Stimulated activated CD4-positive, alpha-beta T cell treated with anti-CD3 and anti-CD28 coated beads, Interleukin-2, amount 100 ng/mL, for 4 hours (primary cell): ENCODE data around the gene EIF4H.
"Not testable (repeated sequence)": the region's sequence is repeated elsewhere in the genome, so short reads cannot be mapped to it uniquely, and the experiment has no call there.

Experiments
- DNase-seq: peaks from one replicate; pipeline ENCODE4 v3.0.0-alpha.2; 2020; ENCODE audit warnings: low read depth

Gene EIF4H

GRCh38 chr7:74173866-74174605 lies at the start of gene EIF4H:
TSS of gene EIF4H (plus strand) at chr7:74174356. CDS start at chr7:74174384, 28 bp downstream.
- peak; percentile 88 for DNase-seq

GRCh38 chr7:74126220-74126880 lies 47.8 kb upstream of the EIF4H start:
- no peak for DNase-seq

GRCh38 chr7:74129887-74130286 lies 44.3 kb upstream of the EIF4H start:
- no peak for DNase-seq

GRCh38 chr7:74130518-74130917 lies 43.6 kb upstream of the EIF4H start:
- no peak for DNase-seq

- DNase-seq = peak; percentile 18
These were observed 40.0 kb upstream of the EIF4H start for GRCh38 chr7:74134117-74134620.

GRCh38 chr7:74138334-74138867 lies 35.8 kb upstream of the EIF4H start:
- DNase-seq = no peak

GRCh38 chr7:74138945-74139843 lies 35.0 kb upstream of the EIF4H start:
- no peak for DNase-seq

- no peak for DNase-seq
These were observed 32.5 kb upstream of the EIF4H start for GRCh38 chr7:74141705-74142104.

- no peak for DNase-seq
These were observed 30.8 kb upstream of the EIF4H start for GRCh38 chr7:74143383-74143782.

- no peak for DNase-seq
These were observed 25.7 kb upstream of the EIF4H start for GRCh38 chr7:74148491-74148890.

GRCh38 chr7:74149071-74149470 lies 25.1 kb upstream of the EIF4H start:
- DNase-seq = no peak

- DNase-seq = no peak
These were observed 24.6 kb upstream of the EIF4H start for GRCh38 chr7:74149603-74150002.

- DNase-seq = no peak
These were observed 20.4 kb upstream of the EIF4H start for GRCh38 chr7:74153736-74154135.

GRCh38 chr7:74155810-74156395 lies 18.3 kb upstream of the EIF4H start:
- no peak for DNase-seq

- DNase-seq = no peak
These were observed 16.6 kb upstream of the EIF4H start for GRCh38 chr7:74157605-74158004.

- DNase-seq = no peak
These were observed 9.1 kb upstream of the EIF4H start for GRCh38 chr7:74164985-74165456.

GRCh38 chr7:74165867-74166593 lies 8.1 kb upstream of the EIF4H start:
- DNase-seq = no peak

GRCh38 chr7:74167324-74167723 lies 6.8 kb upstream of the EIF4H start:
- DNase-seq = not testable (repeated sequence)

GRCh38 chr7:74173074-74173473 lies 1.1 kb upstream of the EIF4H start:
- no peak for DNase-seq

- no peak for DNase-seq
These were observed 678 bp upstream of the EIF4H start for GRCh38 chr7:74173491-74173865.

- peak; percentile 6 for DNase-seq
These were observed 488 bp downstream of the EIF4H start for GRCh38 chr7:74174606-74175082.
